ENCODE measurements around the gene MARK3.
A peak's percentile ranks its signal among the peaks of the same experiment; 100 is the strongest.

MARK3 gene

GRCh38 chr14:103444837-103445524 lies 59.8 kb downstream of the MARK3 start:
- DNase-seq, result no peak

GRCh38 chr14:103445806-103446205 lies 60.6 kb downstream of the MARK3 start:
- no peak for DNase-seq

- DNase-seq, result no peak
These were observed 62.9 kb downstream of the MARK3 start for GRCh38 chr14:103448097-103448496.

GRCh38 chr14:103449634-103450161 lies 64.5 kb downstream of the MARK3 start:
- DNase-seq, result no peak

GRCh38 chr14:103450416-103450815 lies 65.2 kb downstream of the MARK3 start:
- no peak for DNase-seq

GRCh38 chr14:103451401-103451800 lies 66.2 kb downstream of the MARK3 start:
- DNase-seq, result no peak

- DNase-seq, result no peak
These were observed 68.6 kb downstream of the MARK3 start for GRCh38 chr14:103453791-103454190.

- DNase-seq, result no peak
These were observed 71.1 kb downstream of the MARK3 start for GRCh38 chr14:103456167-103456835.

- no peak for DNase-seq
These were observed 75.2 kb downstream of the MARK3 start for GRCh38 chr14:103460415-103460814.

- no peak for DNase-seq
These were observed 77.9 kb downstream of the MARK3 start for GRCh38 chr14:103463149-103463548.

- no peak for DNase-seq
These were observed 78.6 kb downstream of the MARK3 start for GRCh38 chr14:103463851-103464250.

GRCh38 chr14:103472939-103473338 lies 87.7 kb downstream of the MARK3 start:
- no peak for DNase-seq

- DNase-seq, result no peak
These were observed 89.7 kb downstream of the MARK3 start for GRCh38 chr14:103474893-103475292.

- DNase-seq, result no peak
These were observed 90.8 kb downstream of the MARK3 start for GRCh38 chr14:103476065-103476464.

- no peak for DNase-seq
These were observed 91.4 kb downstream of the MARK3 start for GRCh38 chr14:103476631-103477030.

GRCh38 chr14:103480595-103480994 lies 95.4 kb downstream of the MARK3 start:
- DNase-seq, result peak; percentile 26

GRCh38 chr14:103483600-103483999 lies 98.4 kb downstream of the MARK3 start:
- DNase-seq, result no peak

GRCh38 chr14:103485504-103485903 lies 100.3 kb downstream of the MARK3 start:
- DNase-seq, result no peak

GRCh38 chr14:103488071-103488470 lies 102.9 kb downstream of the MARK3 start:
- no peak for DNase-seq

- no peak for DNase-seq
These were observed 103.7 kb downstream of the MARK3 start for GRCh38 chr14:103488960-103489359.

GRCh38 chr14:103489621-103490020 lies 104.4 kb downstream of the MARK3 start:
- no peak for DNase-seq

- no peak for DNase-seq
These were observed 106.5 kb downstream of the MARK3 start for GRCh38 chr14:103491691-103492090.

- DNase-seq, result no peak
These were observed 107.1 kb downstream of the MARK3 start for GRCh38 chr14:103492156-103492925.

GRCh38 chr14:103495854-103496253 lies 110.6 kb downstream of the MARK3 start:
- DNase-seq, result no peak

Data from CD4-positive, alpha-beta T cell treated with Interleukin-17A for 1 hour (primary cell).